Neural cell (in vitro differentiated cells): ENCODE data around the gene RRP1.

Experiments
- EP300 ChIP-seq: fragments of 450-650 bp; conservative IDR thresholded peaks from 2 replicates; pipeline ENCODE4 v1.6.1; 2014; ENCODE audit warnings: antibody characterized with exemption, mild to moderate bottlenecking, moderate library complexity; ENCODE audit not compliant: poor library complexity, severe bottlenecking
- EZH2 ChIP-seq: fragments of 200-600, 300-800 bp; shearing (Covaris generic), sonication (generic); IDR thresholded peaks from 2 replicates; pipeline ENCODE4 v1.6.1; 2014; ENCODE audit warnings: antibody characterized with exemption, low read length, borderline replicate concordance, mild to moderate bottlenecking; ENCODE audit not compliant: insufficient read depth, poor library complexity, severe bottlenecking
- POLR2AphosphoS5 ChIP-seq: IDR thresholded peaks from 2 replicates; pipeline ENCODE4 v1.6.1; 2012

- TF ChIP-seq POLR2AphosphoS5 (no peak), EZH2 (no peak), EP300 (no peak)
These were observed 18.1 kb upstream of the RRP1 start for GRCh38 chr21:43771199-43771675.
